Astrocyte of the spinal cord (primary cell): ENCODE measurements around the gene CPT1A.

Experiments used
- DNase-seq: peaks from one replicate; pipeline ENCODE4 v3.0.0; 2011; ENCODE audit warnings: low read depth, low spot score
- H3K4me3 ChIP-seq: 2 replicates; pipeline ENCODE4 v1.5.1; 2011; ENCODE audit warnings: low read depth, mild to moderate bottlenecking, low read length, moderate library complexity
- in situ Hi-C: cut with HindIII; loops from 2 replicates; pipeline ENCODE4 v1.10.0; 2017; ENCODE audit warnings: low sequenced_read_pairs
- TF ChIP-seq, protein P1 (sequence below): IDR thresholded peaks from 2 replicates; pipeline ENCODE4 v1.5.1; 2012; ENCODE audit warnings: low read depth, mild to moderate bottlenecking, low read length, inconsistent platforms

Gene CPT1A

DNA sequence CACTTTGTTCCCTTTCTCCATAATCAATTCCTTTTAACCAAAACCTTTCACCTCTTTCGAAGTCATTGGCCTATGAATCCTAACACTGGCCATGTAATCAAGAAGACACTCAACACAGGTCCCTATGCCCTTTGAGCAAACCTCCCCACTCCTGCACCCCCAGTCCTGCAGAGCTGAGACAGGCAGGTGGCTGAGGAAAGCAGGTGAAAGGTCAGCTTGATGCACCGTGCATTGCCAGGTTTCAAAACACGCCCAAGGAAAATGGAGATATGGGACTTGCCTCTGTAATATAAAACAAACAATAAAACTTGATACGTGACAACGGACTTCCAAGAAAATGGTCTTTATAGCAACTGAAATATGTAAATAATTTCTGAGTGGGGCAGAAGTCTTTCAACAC, 10.6 kb downstream of the CPT1A start:
- in situ Hi-C loops = no loop called here
- TF ChIP-seq, protein P1, sequence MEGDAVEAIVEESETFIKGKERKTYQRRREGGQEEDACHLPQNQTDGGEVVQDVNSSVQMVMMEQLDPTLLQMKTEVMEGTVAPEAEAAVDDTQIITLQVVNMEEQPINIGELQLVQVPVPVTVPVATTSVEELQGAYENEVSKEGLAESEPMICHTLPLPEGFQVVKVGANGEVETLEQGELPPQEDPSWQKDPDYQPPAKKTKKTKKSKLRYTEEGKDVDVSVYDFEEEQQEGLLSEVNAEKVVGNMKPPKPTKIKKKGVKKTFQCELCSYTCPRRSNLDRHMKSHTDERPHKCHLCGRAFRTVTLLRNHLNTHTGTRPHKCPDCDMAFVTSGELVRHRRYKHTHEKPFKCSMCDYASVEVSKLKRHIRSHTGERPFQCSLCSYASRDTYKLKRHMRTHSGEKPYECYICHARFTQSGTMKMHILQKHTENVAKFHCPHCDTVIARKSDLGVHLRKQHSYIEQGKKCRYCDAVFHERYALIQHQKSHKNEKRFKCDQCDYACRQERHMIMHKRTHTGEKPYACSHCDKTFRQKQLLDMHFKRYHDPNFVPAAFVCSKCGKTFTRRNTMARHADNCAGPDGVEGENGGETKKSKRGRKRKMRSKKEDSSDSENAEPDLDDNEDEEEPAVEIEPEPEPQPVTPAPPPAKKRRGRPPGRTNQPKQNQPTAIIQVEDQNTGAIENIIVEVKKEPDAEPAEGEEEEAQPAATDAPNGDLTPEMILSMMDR = no peak
- no peak overlapping the region for H3K4me3 ChIP-seq
- DNase-seq = no peak

DNA sequence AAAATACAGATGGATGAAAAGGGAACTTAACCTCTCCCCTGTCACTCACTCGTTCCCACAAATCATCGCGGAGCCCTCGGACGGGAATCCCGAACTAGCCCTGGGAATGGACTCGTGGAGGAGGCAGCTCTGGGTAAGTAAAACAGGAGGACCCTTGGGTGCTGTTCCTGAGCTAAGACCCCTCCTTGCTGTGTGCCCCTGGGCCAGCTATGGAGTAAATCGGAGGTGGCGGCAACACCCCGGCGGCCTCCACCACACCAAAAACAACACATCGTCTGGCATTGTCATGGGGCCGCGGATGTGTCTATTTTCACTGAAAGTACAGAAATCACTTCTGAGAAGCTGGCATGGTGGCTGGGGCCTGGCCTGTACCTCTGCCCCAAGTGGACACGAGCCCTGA, 12.1 kb downstream of the CPT1A start:
- TF ChIP-seq, protein P1 = no peak
- no peak overlapping the region for H3K4me3 ChIP-seq
- no peak for DNase-seq
- in situ Hi-C loops = no loop called here

DNA sequence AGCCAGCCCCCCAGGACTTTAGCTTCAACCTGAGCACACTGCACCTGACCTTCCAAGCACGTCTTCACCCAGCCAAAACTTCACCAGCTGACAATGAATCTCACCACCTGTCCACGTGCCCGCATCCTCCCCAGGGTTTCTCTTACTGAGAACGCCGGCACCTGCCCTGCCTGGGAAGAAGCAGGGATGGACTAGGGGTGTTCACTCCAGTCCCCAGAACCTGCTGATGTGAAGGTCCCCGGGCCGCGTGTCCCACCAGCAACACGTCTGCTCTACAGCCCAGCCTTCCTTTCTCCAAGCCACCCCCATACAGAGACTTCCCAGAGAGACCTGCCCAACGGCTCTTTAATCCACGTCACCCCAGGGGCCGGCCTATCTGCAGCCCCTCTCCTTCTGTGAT, 12.8 kb downstream of the CPT1A start:
- H3K4me3 ChIP-seq = no peak overlapping the region
- no peak for DNase-seq
- TF ChIP-seq, protein P1 = no peak
- in situ Hi-C loops = no loop called here

DNA sequence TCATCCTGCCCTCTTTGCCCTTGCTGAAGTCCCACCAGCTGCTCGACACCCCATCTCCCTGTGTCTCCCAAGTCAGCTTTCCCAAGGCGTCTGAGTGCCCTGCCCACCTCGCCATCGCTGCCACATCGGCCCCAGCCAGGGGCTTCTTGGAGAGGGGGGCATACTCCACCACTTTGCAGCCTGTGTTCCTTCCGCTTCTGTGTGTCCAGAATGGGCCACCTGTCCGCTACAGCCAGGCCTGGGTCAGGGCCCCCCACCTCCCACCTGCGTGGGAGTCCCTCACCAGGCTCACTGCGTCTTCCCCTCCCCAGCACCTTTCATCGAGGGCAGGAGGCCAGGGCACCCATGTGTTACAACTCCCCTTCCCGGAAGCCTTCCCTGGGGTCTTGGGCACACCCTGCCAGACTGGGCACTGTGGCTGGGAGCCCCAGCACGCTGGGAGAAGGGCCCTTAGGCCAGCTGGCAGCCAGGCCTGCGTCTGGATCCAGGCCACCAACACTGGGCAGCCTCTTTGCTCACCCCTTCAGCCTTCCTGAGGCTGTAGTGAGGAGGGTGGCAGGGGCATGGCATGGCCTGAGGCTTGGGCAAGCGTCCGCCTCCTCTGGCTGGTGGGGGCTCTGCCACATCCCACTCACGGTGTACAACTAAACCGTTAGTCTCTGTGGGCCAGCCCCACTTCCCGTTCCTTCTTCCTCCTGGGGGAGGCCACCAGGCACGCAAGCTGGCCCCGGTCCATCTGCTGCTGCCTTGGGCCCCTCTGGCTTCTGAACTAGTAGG, 13.4 kb downstream of the CPT1A start:
- no peak for DNase-seq
- TF ChIP-seq, protein P1 = no peak
- in situ Hi-C loops = no loop called here
- no peak overlapping the region for H3K4me3 ChIP-seq

DNA sequence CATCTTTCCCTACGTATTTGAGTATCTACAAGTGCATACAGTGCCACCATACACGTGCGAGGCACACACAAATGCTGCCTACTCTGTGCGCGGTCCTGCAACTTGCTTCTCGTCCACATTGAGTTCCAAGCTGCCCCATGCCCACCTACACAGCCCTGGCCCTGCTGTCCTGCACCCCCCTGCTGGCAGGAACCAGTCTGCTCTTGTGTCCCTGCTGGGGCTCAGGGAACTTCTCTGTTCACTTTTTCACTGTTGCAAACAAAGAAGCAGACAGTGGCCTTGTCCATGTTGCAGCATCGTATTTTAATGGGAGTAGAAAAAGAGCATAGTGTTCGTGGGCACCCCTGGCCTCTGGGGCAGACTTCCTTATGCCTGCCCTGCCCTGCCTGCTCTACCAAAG, 14.0 kb downstream of the CPT1A start:
- in situ Hi-C loops = no loop called here
- no peak overlapping the region for H3K4me3 ChIP-seq
- TF ChIP-seq, protein P1 = no peak
- DNase-seq = no peak

DNA sequence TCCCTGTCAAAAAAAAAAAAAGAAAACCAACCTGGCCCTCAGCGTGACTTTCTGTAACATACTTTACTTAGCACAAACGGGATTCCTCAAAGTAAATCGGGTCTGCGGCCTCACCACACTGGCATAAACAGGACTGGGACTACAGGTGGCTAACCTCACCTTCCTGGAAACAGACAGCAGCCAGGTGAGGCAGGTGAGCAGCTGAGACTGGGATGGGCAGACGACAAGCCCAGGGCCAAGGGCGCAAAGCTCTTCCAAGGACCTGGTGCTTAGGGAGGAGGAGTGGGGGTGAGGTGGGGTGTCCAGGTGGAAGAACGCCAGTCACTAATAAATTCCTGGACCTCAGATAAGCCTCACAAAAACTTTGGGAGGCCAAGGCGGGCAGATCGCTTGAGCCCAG, 15.0 kb downstream of the CPT1A start:
- no peak overlapping the region for H3K4me3 ChIP-seq
- in situ Hi-C loops = no loop called here
- DNase-seq = no peak
- TF ChIP-seq, protein P1 = no peak
